Suprapubic skin (tissue), 3 donors: ENCODE results near the gene PDE4D.

Experiments used
- CTCF ChIP-seq, 2 donors: fragments of 200-600 bp in 1 of 2; fragments of 450-650 bp in 1 of 2; sonication (generic) in 1 of 2; IDR thresholded peaks; one replicate each; pipeline ENCODE4 v1.5.1; 2016 to 2019; ENCODE audit warnings: antibody characterized with exemption in 2 of 2, mild to moderate bottlenecking in 1 of 2, moderate library complexity in 1 of 2
- EP300 ChIP-seq: sonication (generic); formaldehyde crosslinking; IDR thresholded peaks from one replicate; pipeline ENCODE4 v1.6.1; 2017; ENCODE audit warnings: antibody characterized with exemption
- POLR2A ChIP-seq, 2 donors: fragments of 450-650 bp; IDR thresholded peaks; one replicate each; pipeline ENCODE4 v1.6.1; 2017; ENCODE audit warnings: antibody characterized with exemption in 2 of 2, mild to moderate bottlenecking in 2 of 2, moderate library complexity in 2 of 2

GRCh38 chr5:58922461-58923171, 970.9 kb downstream of the PDE4D start:
- TF ChIP-seq CTCF (IDR thresholded peaks at IDR 0.05) (no peak), POLR2A (IDR thresholded peaks at IDR 0.05) (no peak), EP300 (no peak)
